ENCODE data around the gene PSEN1. TPM values are rescaled to one million over a fixed set of nuclear protein-coding genes. Genes with fewer than 3 reads are reported as not detected.

Gene PSEN1
- total and polyA plus RNA-seq, 2 experiments from 2014 or later: 14.6 to 35.7 TPM

- TF ChIP-seq REST (IDR thresholded peaks at IDR 0.05; ENCODE audit: unreplicated experiment) (no peak), ETS1 (IDR thresholded peaks at IDR 0.05) (no peak), NANOG (IDR thresholded peaks at IDR 0.05; ENCODE audit: borderline replicate concordance) (no peak), ZNF331 (CRISPR knock-in tag; IDR thresholded peaks at IDR 0.05; ENCODE audit: low read depth) (no peak), EZH2phosphoT487 (IDR thresholded peaks at IDR 0.05; ENCODE audit: unreplicated experiment) (no peak), ZNF114 (CRISPR knock-in tag; IDR thresholded peaks at IDR 0.05) (no peak), POLR2AphosphoS5 (IDR thresholded peaks at IDR 0.05; ENCODE audit: low read depth) (no peak), JUNB (IDR thresholded peaks at IDR 0.05; ENCODE audit: unreplicated experiment) (no peak), EZH2 (IDR thresholded peaks at IDR 0.05; ENCODE audit: low read depth, unreplicated experiment) (no peak), CREB1 (CRISPR knock-in tag; IDR thresholded peaks at IDR 0.05; ENCODE audit: low read depth) (no peak), CTCF (conservative IDR thresholded peaks at IDR 0.05; ENCODE audit: low read depth in 2 of 2) (no peak)
Observed at GRCh38 chr14:73124180-73124894, 12.0 kb upstream of the PSEN1 start (continued).

GRCh38 chr14:73125169-73125588 is 11.1 kb upstream of the PSEN1 start:
- Histone ChIP-seq H3K4me1 (ENCODE audit: insufficient read depth) (peaks cover 36% of the 10 kb centered on the region), H3K4me3 (0 out of 2 replicates have a peak overlapping the region, but pooled peaks have one; percentile 9), H3K9me2 (ENCODE audit: insufficient read depth) (no peaks in the 10 kb centered on the region), H3F3A (replicated peaks; ENCODE audit: low read depth) (peaks cover 11% of the 10 kb centered on the region), H3K36me3 (ENCODE audit: insufficient read depth) (peaks cover under 1% of the 10 kb centered on the region; the same call in 1 of the 2 replicates), H3K27ac (ENCODE audit: low read depth) (peak overlapping the region; percentile 84), H3K79me2 (replicated peaks; ENCODE audit: insufficient read depth) (no peaks in the 10 kb centered on the region), H4K20me1 (replicated peaks; ENCODE audit: insufficient read depth) (0 out of 2 replicates have a peak, but pooled peaks cover 4% of the 10 kb centered on the region), H3K4me2 (peak overlapping the region; percentile 35; the same call in 1 of the 2 replicates), H3K27me3 (ENCODE audit: insufficient read depth) (no peaks in the 10 kb centered on the region), H2AFZ (no peak overlapping the region)
- Mint-ChIP-seq H3K4me3 (peak overlapping the region; percentile 48), H3K27me3 (ENCODE audit: insufficient read depth, low read depth, poor library complexity) (peaks cover 14% of the 10 kb centered on the region), H3K36me3 (ENCODE audit: low read depth) (peaks cover 48% of the 10 kb centered on the region), H3K27ac (peak overlapping the region; percentile 73), H3K4me1 (peaks cover 43% of the 10 kb centered on the region), H3K9me3 (no peaks in the 10 kb centered on the region)
- DNase-seq (ENCODE audit: low spot score) (peak; percentile 43), ATAC-seq (peak; percentile 64)
- TF ChIP-seq REST (IDR thresholded peaks at IDR 0.05; ENCODE audit: unreplicated experiment): no peak
- peak; percentile 71; the same call in 1 of the 2 replicates for TF ChIP-seq NANOG (IDR thresholded peaks at IDR 0.05; ENCODE audit: borderline replicate concordance)
